ENCODE measurements around the gene TRAK1.

TRAK1 gene

GRCh38 chr3:42117175-42118008 is 26.2 kb downstream of the TRAK1 start:
- DNase-seq, result peak; percentile 4 to 19
- TF ChIP-seq POLR2A (IDR thresholded peaks at IDR 0.05; ENCODE audit: low read length), result no peak
- no peak for TF ChIP-seq GATA1 (IDR thresholded peaks at IDR 0.05; ENCODE audit: low read depth, low read length)

GRCh38 chr3:42118762-42119361 is 27.7 kb downstream of the TRAK1 start:
- TF ChIP-seq POLR2A (IDR thresholded peaks at IDR 0.05; ENCODE audit: low read length) (no peak), GATA1 (IDR thresholded peaks at IDR 0.05; ENCODE audit: low read depth, low read length) (no peak)
- DNase-seq, result peak; percentile 35 to 49

GRCh38 chr3:42119561-42120355 is 28.6 kb downstream of the TRAK1 start:
- DNase-seq, result no peak
- TF ChIP-seq GATA1 (IDR thresholded peaks at IDR 0.05; ENCODE audit: low read depth, low read length), result no peak
- no peak for TF ChIP-seq POLR2A (IDR thresholded peaks at IDR 0.05; ENCODE audit: low read length)

- DNase-seq, result no peak
- no peak for TF ChIP-seq GATA1 (IDR thresholded peaks at IDR 0.05; ENCODE audit: low read depth, low read length)
- TF ChIP-seq POLR2A (IDR thresholded peaks at IDR 0.05; ENCODE audit: low read length), result no peak
Measured at GRCh38 chr3:42120866-42121265, 29.7 kb downstream of the TRAK1 start.

GRCh38 chr3:42122261-42123011 is 31.3 kb downstream of the TRAK1 start:
- TF ChIP-seq GATA1 (IDR thresholded peaks at IDR 0.05; ENCODE audit: low read depth, low read length), result no peak
- no peak for TF ChIP-seq POLR2A (IDR thresholded peaks at IDR 0.05; ENCODE audit: low read length)
- no peak for DNase-seq

GRCh38 chr3:42123012-42123581 is 31.9 kb downstream of the TRAK1 start:
- TF ChIP-seq GATA1 (IDR thresholded peaks at IDR 0.05; ENCODE audit: low read depth, low read length) (no peak), POLR2A (IDR thresholded peaks at IDR 0.05; ENCODE audit: low read length) (no peak)
- DNase-seq, result no peak

- TF ChIP-seq GATA1 (IDR thresholded peaks at IDR 0.05; ENCODE audit: low read depth, low read length) (no peak), POLR2A (IDR thresholded peaks at IDR 0.05; ENCODE audit: low read length) (no peak)
- no peak for DNase-seq
Measured at GRCh38 chr3:42123824-42124658, 32.9 kb downstream of the TRAK1 start.

GRCh38 chr3:42127226-42127625 is 36.1 kb downstream of the TRAK1 start:
- DNase-seq, result no peak
- TF ChIP-seq GATA1 (IDR thresholded peaks at IDR 0.05; ENCODE audit: low read depth, low read length), result no peak

GRCh38 chr3:42128526-42128925 is 37.4 kb downstream of the TRAK1 start:
- no peak for DNase-seq
- TF ChIP-seq POLR2A (IDR thresholded peaks at IDR 0.05; ENCODE audit: low read length), result no peak
- no peak for TF ChIP-seq GATA1 (IDR thresholded peaks at IDR 0.05; ENCODE audit: low read depth, low read length)

GRCh38 chr3:42129014-42129953 is 38.1 kb downstream of the TRAK1 start:
- no peak for DNase-seq
- TF ChIP-seq GATA1 (IDR thresholded peaks at IDR 0.05; ENCODE audit: low read depth, low read length) (no peak), POLR2A (IDR thresholded peaks at IDR 0.05; ENCODE audit: low read length) (no peak)

GRCh38 chr3:42130007-42130328 is 38.8 kb downstream of the TRAK1 start:
- no peak for TF ChIP-seq GATA1 (IDR thresholded peaks at IDR 0.05; ENCODE audit: low read depth, low read length)
- no peak for TF ChIP-seq POLR2A (IDR thresholded peaks at IDR 0.05; ENCODE audit: low read length)
- no peak for DNase-seq
